Endothelial cell (in vitro differentiated cells): Measurements from ENCODE around the gene HSD3B2. TPM values are rescaled to one million over a fixed set of nuclear protein-coding genes. Genes with fewer than 3 reads are reported as not detected.

Experiments
- DNase-seq: peaks from one replicate; pipeline ENCODE4 v3.0.0; 2021; ENCODE audit warnings: low spot score
- H3K27ac Mint-ChIP-seq: one replicate; pipeline ENCODE4 v1.8.0; 2021; ENCODE audit warnings: mixed read lengths, inconsistent platforms; ENCODE audit not compliant: unreplicated experiment
- H3K27me3 Mint-ChIP-seq: one replicate; pipeline ENCODE4 v1.8.0; 2021; ENCODE audit warnings: mild to moderate bottlenecking, moderate library complexity, mixed read lengths, inconsistent platforms; ENCODE audit not compliant: unreplicated experiment
- H3K36me3 Mint-ChIP-seq: one replicate; pipeline ENCODE4 v1.8.0; 2021; ENCODE audit warnings: mild to moderate bottlenecking, low read depth, mixed read lengths, inconsistent platforms; ENCODE audit not compliant: unreplicated experiment
- H3K4me1 Mint-ChIP-seq: one replicate; pipeline ENCODE4 v1.8.0; 2021; ENCODE audit warnings: mild to moderate bottlenecking, mixed read lengths, inconsistent platforms; ENCODE audit not compliant: unreplicated experiment
- H3K4me3 Mint-ChIP-seq: one replicate; pipeline ENCODE4 v1.8.0; 2021; ENCODE audit warnings: mild to moderate bottlenecking, mixed read lengths, inconsistent platforms; ENCODE audit not compliant: unreplicated experiment
- H3K9me3 Mint-ChIP-seq: one replicate; pipeline ENCODE4 v1.8.0; 2021; ENCODE audit warnings: mixed read lengths, inconsistent platforms; ENCODE audit not compliant: unreplicated experiment
- CTCF ChIP-seq: fragments of 200-600 bp; sonication (generic); IDR thresholded peaks from one replicate; pipeline ENCODE4 v1.5.0; 2021; ENCODE audit warnings: antibody characterized with exemption; ENCODE audit not compliant: unreplicated experiment
- total RNA-seq: library from RNA; stranded (reverse); fragmentation: NEBNext Ultra II Directional; extraction: Animal tissue kit (Norgen Biotek cat#: 25700); gene quantifications from one replicate; pipeline ENCODE4 v1.2.1, GENCODE V29; 2021; ENCODE audit not compliant: unreplicated experiment

The HSD3B2 gene
- total RNA-seq, 1 donor from 2014 or later, result not detected

GRCh38 chr1:119431836-119432235, 16.9 kb downstream of the HSD3B2 start:
- peaks cover 2% of the 10 kb centered on the region for H3K4me1 Mint-ChIP-seq
- H3K27ac Mint-ChIP-seq, result no peak overlapping the region
- H3K4me3 Mint-ChIP-seq, result no peak overlapping the region
- no peak for DNase-seq
- no peaks in the 10 kb centered on the region for H3K36me3 Mint-ChIP-seq
- no peak for TF ChIP-seq CTCF
- peaks cover 4% of the 10 kb centered on the region for H3K27me3 Mint-ChIP-seq
- H3K9me3 Mint-ChIP-seq, result no peaks in the 10 kb centered on the region

DNA sequence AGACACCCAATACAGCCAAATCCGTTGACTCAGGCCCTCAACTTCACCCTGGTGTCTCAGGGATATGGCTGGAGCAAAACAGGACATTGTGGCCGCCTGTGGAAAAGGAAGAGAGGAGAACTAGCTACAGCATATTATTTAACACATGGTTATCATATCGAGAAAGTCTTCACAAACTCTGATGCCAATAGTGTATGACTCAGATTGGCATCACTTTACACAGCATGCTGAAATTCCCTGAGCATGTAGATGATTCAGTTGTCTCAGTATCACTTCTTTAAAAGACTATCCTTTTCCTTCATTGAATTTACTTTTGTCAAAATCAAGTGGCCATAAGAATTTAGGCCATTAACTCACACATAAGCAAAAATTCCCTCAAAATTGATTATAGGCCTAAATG, 20.1 kb downstream of the HSD3B2 start:
- Mint-ChIP-seq H3K36me3 (no peaks in the 10 kb centered on the region), H3K9me3 (no peaks in the 10 kb centered on the region), H3K27me3 (peaks cover 4% of the 10 kb centered on the region), H3K4me3 (no peak overlapping the region), H3K4me1 (peaks cover 2% of the 10 kb centered on the region), H3K27ac (no peak overlapping the region)
- no peak for TF ChIP-seq CTCF
- no peak for DNase-seq

DNA sequence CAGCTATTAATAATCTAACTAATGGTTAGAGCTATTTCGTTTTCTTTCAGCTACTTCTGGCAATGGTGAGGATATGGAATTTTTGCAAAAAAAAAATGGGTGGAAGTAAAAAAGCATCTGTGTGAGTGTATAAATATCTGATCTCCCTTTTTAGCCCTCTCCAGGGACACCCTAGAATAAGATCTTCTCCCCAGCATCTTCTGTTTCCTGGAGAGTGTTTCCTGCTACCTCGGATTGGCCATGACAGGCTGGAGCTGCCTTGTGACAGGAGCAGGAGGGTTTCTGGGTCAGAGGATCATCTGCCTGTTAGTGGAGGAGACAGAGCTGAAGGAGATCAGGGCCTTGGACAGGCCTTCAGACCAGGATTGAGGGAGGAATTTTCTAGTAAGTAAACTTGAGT, 23.8 kb downstream of the HSD3B2 start:
- no peaks in the 10 kb centered on the region for H3K27me3 Mint-ChIP-seq
- no peak for TF ChIP-seq CTCF
- no peak overlapping the region for H3K4me3 Mint-ChIP-seq

DNA sequence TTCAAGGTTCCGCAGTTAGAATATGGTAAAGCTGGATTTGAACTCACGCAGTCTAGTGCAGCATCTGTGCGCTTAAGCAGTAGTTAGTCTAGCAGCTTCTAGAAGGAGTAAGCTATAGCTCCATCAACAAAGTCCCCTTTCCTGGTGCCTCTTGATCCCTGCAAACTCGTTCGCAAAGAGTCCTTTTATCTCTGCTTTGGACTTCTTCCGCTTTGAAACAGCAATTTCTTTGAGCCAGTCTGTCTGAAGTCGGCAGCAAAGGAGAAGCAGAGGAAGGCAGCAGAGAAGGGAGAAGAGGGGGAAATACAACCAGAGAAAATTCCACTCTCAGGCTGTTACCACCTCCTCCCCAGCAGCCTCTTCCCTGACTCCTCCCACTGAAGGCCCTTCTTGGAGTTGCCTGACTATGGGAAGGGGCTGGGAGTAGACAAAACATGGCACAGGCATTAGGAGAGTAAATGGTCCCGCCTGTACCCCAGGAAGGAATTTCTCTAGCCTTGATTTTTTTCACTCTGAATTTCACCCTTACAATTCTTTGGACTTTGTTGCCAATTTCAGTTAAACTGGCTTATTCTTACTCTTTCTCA, 25.9 kb downstream of the HSD3B2 start:
- no peak overlapping the region for H3K4me3 Mint-ChIP-seq
- no peaks in the 10 kb centered on the region for H3K9me3 Mint-ChIP-seq
- H3K36me3 Mint-ChIP-seq, result no peaks in the 10 kb centered on the region
- H3K27ac Mint-ChIP-seq, result no peak overlapping the region
- DNase-seq, result no peak
- H3K4me1 Mint-ChIP-seq, result peaks cover 3% of the 10 kb centered on the region
- no peak for TF ChIP-seq CTCF
- no peaks in the 10 kb centered on the region for H3K27me3 Mint-ChIP-seq

More for the DNA sequence above, 23.8 kb downstream of the HSD3B2 start:
- DNase-seq, result no peak
- Mint-ChIP-seq H3K27ac (no peak overlapping the region), H3K4me1 (peaks cover 3% of the 10 kb centered on the region), H3K36me3 (no peaks in the 10 kb centered on the region), H3K9me3 (no peaks in the 10 kb centered on the region)

DNA sequence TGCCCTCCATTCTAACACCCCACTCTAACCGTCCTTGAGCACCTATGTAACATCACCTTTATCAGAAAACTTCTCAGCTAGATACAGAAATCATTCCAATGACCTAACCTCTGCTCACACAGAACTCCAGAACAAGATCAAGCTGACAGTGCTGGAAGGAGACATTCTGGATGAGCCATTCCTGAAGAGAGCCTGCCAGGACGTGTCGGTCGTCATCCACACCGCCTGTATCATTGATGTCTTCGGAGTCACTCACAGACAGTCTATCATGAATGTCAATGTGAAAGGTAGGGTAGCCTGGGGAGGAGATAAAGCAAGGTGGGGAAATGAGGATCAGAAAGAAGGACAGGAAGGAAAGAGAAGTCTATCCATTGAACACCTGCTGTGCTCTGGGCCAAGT, 27.8 kb downstream of the HSD3B2 start:
- Mint-ChIP-seq H3K27ac (no peak overlapping the region), H3K36me3 (no peaks in the 10 kb centered on the region), H3K27me3 (peaks cover 1% of the 10 kb centered on the region), H3K9me3 (no peaks in the 10 kb centered on the region), H3K4me1 (peaks cover 3% of the 10 kb centered on the region), H3K4me3 (no peak overlapping the region)
- no peak for TF ChIP-seq CTCF
- no peak for DNase-seq
